T47D (cell line): ENCODE measurements around the gene NDUFAF2.
"Not testable (repeated sequence)": the region's sequence is repeated elsewhere in the genome, so short reads cannot be mapped to it uniquely, and the experiment has no call there.

Experiments used
- DNase-seq, 2 experiments: peaks; one replicate each; pipeline versions ENCODE4 v3.0.0 to v3.0.0-alpha.2; 2011 to 2012; ENCODE audit warnings: low read depth in 1 of 2, low spot score in 1 of 2
- JUND ChIP-seq: IDR thresholded peaks from 2 replicates; pipeline ENCODE4 v1.6.1; 2012; ENCODE audit warnings: low read depth
- in situ Hi-C: cut with HindIII; loops from 2 replicates; pipeline ENCODE4 v1.10.0; 2016; ENCODE audit warnings: low sequenced_read_pairs, low pct_unique_long_range_greater_than_20kb

NDUFAF2 gene

DNA sequence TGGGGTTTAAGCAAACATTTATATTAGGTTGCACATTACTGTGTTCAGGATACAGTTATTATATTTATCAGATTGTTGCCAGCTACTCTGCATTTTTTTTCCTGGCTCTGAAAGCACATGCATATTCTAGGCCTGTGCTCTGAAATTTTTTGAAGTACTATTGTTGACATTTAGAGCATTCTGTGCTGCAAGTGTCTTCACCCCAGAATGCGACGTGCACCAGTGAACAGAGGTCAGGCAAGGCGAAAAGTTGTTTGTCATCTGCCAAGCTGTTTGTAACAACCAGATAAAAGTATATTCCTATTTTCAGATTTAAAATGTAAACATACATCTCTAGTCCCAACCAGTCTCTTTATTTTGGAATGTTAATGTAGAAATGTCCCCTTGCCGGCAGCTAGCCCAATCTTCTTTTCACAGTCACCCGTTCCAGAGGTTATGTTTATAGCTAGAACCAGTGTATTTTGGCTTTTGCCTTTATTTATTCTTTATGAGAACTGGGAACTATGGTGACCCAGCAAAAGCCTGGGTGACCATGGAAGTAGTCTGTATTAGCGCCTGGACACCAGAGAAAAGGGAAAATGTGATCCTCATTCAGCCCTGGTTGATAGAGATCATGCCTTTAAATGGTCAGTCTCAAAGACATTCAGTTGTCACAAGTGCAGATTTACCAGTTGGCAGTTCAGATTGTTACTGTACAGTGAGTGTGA, 84.6 kb downstream of the NDUFAF2 start:
- no peak for TF ChIP-seq JUND
- in situ Hi-C loops = no loop called here
- no peak for DNase-seq

DNA sequence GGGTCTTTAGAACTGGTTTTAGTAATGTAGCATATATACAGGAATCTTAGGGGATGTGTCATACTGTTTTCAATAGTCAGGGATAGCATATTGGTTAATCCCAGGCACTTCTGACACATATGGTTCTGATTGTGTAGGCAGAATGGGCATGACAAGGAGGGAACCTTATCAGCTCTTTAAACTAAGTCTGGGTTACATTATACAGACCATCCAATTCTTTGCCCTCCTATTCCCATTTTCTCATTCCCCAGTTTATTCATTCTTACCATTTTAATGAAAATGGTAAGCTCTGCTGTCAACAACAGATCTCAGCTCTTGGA, 85.1 kb downstream of the NDUFAF2 start:
- in situ Hi-C loops = no loop called here
- TF ChIP-seq JUND = no peak
- DNase-seq = no peak

DNA sequence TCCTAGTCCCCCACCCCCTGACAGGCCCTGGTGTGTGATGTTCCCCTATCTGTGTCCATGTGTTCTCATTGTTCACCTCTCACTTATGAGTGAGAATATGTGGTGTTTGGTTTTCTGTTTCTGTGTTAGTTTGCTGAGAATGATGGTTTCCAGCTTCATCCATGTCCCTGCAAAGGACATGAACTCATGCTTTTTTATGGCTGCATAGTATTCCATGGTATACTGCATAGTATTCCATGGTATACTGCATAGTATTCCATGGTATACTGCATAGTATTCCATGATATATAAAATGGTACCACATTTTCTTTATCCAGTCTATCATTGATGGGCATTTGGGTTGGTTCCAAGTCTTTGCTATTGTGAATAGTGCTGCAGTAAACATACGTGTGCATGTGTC, 86.3 kb downstream of the NDUFAF2 start:
- in situ Hi-C loops, DNase-seq: not testable (repeated sequence)

DNA sequence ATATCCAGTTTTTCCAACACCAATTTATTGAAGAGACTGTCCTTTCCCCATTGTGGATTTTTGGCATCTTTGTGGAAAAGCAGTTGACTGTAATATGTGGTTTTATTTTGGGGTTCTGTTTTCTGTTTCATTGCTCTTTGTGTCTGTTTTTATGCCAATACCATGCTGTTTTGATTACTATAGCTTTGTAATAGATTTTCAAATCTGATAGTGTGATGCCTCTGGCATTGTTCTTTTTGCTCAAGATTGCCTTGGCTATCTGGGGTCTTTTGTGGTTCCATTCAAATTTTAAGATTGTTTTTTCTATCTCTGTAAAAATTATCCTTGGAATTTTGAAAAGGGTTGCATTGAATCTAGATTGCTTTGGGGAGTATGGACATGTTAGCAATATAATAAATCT, 99.5 kb downstream of the NDUFAF2 start:
- in situ Hi-C loops = no loop called here
- no peak for DNase-seq
- TF ChIP-seq JUND = no peak

DNA sequence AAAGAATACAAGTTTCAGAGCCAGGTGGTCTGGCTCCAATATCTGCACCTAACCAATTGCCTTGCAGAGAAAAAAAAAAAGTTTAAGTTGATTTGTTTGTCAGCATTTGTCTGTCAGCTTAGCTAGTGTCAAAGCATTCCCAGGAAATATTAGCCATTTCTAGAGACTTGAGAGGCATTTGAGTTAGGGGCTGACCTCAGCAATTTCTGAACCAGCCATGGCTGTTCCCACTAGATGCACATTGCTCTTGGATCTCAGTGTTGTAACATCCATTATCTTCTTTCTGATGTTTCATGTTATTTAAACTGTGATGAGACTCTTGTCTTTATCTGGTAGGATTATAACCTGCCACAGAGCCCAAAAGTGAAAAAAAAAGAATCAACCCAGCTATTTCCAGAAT, 102.3 kb downstream of the NDUFAF2 start:
- no peak for TF ChIP-seq JUND
- in situ Hi-C loops = no loop called here

DNA sequence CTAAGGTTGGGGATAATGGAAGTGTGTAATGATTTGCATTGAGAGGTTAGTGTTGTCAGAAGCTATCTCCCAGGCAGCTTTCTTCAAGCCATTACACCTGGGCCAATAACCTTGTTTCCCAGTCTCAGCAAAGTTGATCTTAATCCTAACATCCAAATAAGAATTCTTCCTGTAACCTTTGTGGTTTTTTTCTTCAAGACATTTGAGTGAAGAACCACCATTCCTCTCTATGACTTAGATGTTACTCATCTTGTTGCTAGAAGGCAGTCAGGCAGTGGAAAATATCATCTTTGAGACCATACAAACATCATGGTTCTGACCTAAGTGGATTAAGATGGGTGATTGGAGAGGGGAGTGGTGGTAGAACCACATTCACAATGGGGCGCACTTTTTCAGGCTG, 103.5 kb downstream of the NDUFAF2 start:
- in situ Hi-C loops = no loop called here
- no peak for TF ChIP-seq JUND
- no peak for DNase-seq

More for the DNA sequence above, 102.3 kb downstream of the NDUFAF2 start:
- no peak for DNase-seq

DNA sequence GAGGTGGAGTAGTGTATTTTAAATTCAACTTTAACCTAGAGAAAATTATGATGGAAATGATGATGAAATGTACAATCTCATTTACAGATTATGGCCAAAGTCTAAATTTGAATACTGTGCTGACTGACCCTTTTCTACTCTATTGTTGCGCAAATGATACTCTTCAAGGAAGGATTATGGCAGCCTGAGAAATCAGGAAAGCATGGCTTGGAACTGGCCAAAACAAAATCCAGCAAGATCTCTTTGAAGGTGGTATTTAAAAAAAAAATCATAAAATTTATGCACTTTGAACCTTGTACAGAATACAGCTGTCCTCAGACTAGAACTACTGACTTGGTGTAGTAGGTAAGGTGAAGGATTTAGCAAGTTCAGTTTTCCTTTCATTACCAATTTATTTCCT, 105.3 kb downstream of the NDUFAF2 start:
- in situ Hi-C loops = no loop called here
- no peak for TF ChIP-seq JUND
- no peak for DNase-seq

DNA sequence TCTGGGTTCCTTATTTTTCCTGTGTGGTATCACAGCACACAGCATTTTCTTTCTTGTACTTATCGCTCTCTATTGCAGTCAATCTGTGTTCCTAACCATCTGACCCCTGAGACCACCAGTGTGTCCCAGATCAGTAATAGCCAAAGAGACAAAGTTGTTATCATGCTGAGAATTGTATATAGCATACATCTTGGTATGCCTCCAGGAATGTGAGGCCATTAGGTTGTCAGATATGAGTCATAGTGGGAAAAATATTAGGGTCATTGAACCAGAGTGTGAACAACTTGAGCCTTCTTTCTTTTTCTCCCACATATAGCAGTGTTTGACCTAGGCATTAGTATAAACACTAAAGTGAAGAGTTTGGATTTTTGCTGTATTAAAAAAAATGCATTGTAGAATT, 106.3 kb downstream of the NDUFAF2 start:
- no peak for TF ChIP-seq JUND
- in situ Hi-C loops = no loop called here
- DNase-seq = no peak

DNA sequence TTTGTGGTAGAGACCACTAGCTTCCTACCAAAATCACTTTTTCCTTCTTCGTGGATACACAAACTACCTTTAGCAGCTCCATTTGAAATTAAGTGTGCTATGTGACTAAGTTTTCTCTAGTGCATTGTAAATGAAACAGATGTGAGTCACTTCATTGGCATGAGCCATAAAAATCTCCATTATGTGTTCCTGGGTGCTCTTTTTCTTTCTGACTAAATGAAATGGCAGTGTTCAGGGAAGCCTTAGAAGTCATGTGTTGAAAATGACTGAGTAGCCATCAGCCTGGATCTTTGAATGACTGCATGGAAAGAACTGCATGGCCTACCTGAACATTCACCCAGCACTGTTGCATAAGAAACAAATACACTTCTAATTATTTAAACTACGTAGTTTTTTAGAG, 107.9 kb downstream of the NDUFAF2 start:
- no peak for TF ChIP-seq JUND
- no peak for DNase-seq
- in situ Hi-C loops = no loop called here

DNA sequence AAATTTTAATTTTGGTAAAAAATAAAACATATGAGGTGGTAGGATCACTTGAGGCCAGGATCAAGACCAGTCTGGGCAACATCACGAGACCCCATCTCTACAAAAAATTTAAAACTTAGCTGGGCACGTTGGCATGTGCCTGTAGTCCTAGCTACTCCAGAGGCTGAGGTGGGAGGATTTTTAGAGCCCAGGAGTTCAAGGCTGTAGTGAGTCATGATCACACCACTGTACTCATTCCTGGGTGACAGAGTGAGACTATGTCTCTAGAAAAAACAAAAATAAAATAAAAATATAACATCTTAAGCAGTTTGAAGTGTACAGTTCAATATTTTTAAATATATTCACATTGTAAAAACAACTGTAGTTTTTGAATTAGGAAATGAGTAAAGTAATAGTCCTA, 108.9 kb downstream of the NDUFAF2 start:
- no peak for DNase-seq
- TF ChIP-seq JUND = no peak
- in situ Hi-C loops = no loop called here

DNA sequence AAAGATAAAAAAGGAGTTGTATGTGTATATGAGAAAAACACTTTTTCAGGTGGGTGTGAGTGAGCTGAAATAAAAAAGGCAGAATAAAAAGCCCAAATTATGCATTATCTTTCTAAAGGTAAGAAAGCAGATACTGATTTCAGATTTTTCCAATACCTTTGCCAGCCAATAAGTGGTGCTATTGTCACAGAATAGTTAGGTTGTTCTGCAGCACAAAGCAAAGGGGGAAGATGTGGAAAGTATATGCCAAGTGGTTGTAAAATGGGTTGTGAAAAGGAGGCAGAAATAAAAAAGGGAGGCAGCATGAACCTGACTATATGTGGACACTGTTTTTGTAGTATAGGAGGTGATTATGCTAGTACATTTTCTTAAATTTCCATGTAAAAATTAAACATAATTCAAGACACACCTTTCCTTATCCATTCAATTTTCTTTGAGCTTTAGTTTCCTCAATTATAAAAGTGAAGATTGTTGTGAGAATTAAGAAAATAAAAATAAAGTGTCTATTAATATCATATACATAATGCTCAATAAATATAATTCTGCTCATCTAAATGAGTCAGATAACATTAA, 110.5 kb downstream of the NDUFAF2 start:
- in situ Hi-C loops = no loop called here
- peak; percentile 24 to 74 for DNase-seq
- no peak for TF ChIP-seq JUND

DNA sequence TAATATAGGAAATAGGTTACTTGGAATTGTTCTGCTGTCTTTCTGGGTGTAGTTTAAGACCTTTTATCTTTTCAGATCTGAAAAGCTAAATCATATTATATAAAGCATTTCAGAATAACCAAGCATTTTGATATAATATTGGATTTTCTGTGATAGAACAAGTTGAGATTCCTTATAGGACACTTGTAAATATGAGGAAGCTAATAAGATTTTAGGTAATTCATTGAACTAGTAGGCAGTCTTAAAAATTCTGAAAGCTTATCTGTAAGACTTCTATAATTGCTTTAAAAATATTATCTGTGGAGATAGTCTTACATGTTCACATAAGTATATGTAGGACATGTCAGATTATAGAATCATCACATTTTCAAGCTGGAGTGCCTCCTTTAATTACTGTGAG, 114.5 kb downstream of the NDUFAF2 start:
- no peak for DNase-seq
- no peak for TF ChIP-seq JUND
- in situ Hi-C loops = no loop called here

DNA sequence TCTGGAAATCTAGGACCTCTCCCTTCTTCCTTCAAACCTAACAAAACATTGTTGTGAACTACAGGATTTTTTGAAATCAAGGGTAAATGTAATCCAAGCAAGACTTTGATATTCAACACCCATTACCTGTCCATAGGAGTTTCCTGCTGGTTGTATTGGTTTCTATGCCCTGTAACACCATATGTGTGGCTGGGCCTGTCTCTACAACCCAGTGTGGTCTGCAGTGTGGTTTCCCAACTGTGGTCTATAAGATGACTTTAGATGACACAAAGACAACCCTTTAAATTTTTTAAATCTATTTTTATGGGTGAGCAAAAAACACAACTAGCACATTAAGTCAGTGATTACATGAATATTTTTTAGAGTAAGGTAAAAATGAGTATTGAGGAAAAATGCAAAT, 124.1 kb downstream of the NDUFAF2 start:
- no peak for DNase-seq
- in situ Hi-C loops = no loop called here
- no peak for TF ChIP-seq JUND

DNA sequence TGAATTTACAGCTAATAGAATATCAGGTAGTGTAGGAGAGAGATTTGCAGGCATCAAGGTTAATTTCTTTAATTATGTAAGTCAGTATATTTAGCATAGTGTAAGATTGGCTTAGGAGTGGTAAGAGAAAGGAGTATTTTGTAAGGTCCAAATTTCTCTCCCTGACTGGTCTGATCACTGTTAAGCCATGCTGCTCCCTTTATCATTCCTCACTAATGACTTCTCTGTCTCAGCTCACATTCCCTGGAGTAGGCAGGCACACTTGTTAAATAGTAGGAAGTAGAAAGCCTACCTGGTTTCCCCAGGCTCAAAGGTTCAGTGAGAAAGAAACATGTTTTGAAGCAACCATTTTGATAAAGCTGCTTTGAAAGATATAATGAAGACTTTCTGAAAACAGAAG, 126.5 kb downstream of the NDUFAF2 start:
- no peak for TF ChIP-seq JUND
- no peak for DNase-seq
- in situ Hi-C loops = no loop called here
